ENCODE data around the gene NPBWR2. TPM values are rescaled to one million over a fixed set of nuclear protein-coding genes. Genes with fewer than 3 reads are reported as not detected.

NPBWR2 gene
- total and polyA plus RNA-seq, 2 donors (not counting 3 experiments of a cell fraction or from before 2014, with no cell fraction given) = not detected

DNA sequence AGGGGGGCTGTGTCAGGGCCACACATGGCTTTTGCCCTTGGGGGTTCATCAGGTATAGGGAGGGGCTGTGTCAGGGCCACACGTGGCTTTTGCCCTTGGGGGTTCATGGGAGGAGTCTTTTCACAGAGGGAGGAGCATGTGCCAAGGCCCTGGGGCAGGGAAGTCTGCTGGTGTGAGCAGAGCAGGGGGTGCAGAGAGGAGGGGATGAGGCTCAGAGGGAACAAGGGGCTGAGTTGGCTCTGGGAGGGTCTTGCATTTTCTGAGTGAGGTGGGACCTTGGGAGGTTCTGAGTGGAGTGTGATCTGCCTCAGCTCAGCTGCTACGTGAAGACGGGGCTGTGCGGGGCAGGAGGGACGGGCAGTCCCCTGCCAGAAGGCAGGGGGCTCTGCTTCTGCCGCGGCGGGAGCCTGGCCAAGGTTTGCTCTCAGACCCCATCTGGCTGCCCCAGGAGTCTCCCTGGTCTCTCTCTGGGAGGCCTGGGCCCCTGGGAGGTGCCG is 51.9 kb downstream of the NPBWR2 start:
- no peak overlapping the region for H3K4me3 ChIP-seq (replicated peaks in 1 of 3; ENCODE audit: insufficient read depth in 1 of 3, low read depth in 1 of 3, low read length in 3 of 3)
- no peaks in the 10 kb centered on the region for H3K79me2 ChIP-seq (ENCODE audit: control insufficient read depth, insufficient read depth, low read length)
- no peak for DNase-seq (ENCODE audit: low read depth, low spot score)
- FAIRE-seq = no peak
- H3K27ac ChIP-seq (ENCODE audit: insufficient read depth, low read depth, low read length) = peak overlapping the region; percentile 83
- H2AFZ ChIP-seq (ENCODE audit: low read depth, low read length) = no peak overlapping the region
- ChIA-PET CTCF (interaction anchor here (1.4 to 15.2 kb wide), 3 partner anchors 11 to 75 kb away, joined by 3 to 412 read pairs (median 18); partner anchors contain the start of genes C20orf204, PRPF6 and SAMD10), POLR2A (no interaction called here)
- dilution Hi-C loops (cut with MboI; ENCODE audit: extremely low pct_ligation_motif_present, low sequenced_read_pairs) = no loop called here
- H4K20me1 ChIP-seq (replicated peaks; ENCODE audit: control insufficient read depth, extremely low read depth, insufficient read depth, low read length) = no peaks in the 10 kb centered on the region
- no peak overlapping the region for H3K4me2 ChIP-seq (ENCODE audit: insufficient read depth, low read length)
- H3K36me3 ChIP-seq (ENCODE audit: control insufficient read depth in 2 of 2, extremely low read depth in 1 of 2, insufficient read depth in 2 of 2, low read length in 2 of 2) = no peaks in the 10 kb centered on the region
- H3K27me3 ChIP-seq (ENCODE audit: control insufficient read depth in 2 of 2, insufficient read depth in 2 of 2, low read length in 2 of 2) = no peaks in the 10 kb centered on the region
- no peaks in the 10 kb centered on the region for H3K9me1 ChIP-seq (replicated peaks; ENCODE audit: control insufficient read depth, extremely low read depth, insufficient read depth, low read length)
- no TSS peak for BruUV-seq (replicated peaks)
- no peak for TF ChIP-seq JUN (IDR thresholded peaks at IDR 0.05; ENCODE audit: borderline replicate concordance, insufficient read depth, insufficient read length, low read depth)
- no peak for TF ChIP-seq EZH2 (IDR thresholded peaks at IDR 0.05; ENCODE audit: borderline replicate concordance, low read depth, low read length, severe bottlenecking)
- TF ChIP-seq, protein P1, sequence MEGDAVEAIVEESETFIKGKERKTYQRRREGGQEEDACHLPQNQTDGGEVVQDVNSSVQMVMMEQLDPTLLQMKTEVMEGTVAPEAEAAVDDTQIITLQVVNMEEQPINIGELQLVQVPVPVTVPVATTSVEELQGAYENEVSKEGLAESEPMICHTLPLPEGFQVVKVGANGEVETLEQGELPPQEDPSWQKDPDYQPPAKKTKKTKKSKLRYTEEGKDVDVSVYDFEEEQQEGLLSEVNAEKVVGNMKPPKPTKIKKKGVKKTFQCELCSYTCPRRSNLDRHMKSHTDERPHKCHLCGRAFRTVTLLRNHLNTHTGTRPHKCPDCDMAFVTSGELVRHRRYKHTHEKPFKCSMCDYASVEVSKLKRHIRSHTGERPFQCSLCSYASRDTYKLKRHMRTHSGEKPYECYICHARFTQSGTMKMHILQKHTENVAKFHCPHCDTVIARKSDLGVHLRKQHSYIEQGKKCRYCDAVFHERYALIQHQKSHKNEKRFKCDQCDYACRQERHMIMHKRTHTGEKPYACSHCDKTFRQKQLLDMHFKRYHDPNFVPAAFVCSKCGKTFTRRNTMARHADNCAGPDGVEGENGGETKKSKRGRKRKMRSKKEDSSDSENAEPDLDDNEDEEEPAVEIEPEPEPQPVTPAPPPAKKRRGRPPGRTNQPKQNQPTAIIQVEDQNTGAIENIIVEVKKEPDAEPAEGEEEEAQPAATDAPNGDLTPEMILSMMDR (IDR thresholded peaks at IDR 0.05; ENCODE audit: extremely low read depth in 1 of 2, insufficient read depth in 1 of 2, low read depth in 1 of 2, low read length in 2 of 2) = no peak
- TF ChIP-seq GATA2 (IDR thresholded peaks at IDR 0.05; ENCODE audit: insufficient read depth, insufficient read length, low read depth, low read length) = no peak
- no peak for TF ChIP-seq POLR2A (IDR thresholded peaks at IDR 0.05; ENCODE audit: low read depth, low read length)
- TF ChIP-seq, protein P2, sequence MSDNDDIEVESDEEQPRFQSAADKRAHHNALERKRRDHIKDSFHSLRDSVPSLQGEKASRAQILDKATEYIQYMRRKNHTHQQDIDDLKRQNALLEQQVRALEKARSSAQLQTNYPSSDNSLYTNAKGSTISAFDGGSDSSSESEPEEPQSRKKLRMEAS (IDR thresholded peaks at IDR 0.05; ENCODE audit: insufficient read depth, insufficient read length) = no peak
- TF ChIP-seq FOS (IDR thresholded peaks at IDR 0.05; ENCODE audit: borderline replicate concordance, insufficient read depth, low read length) = no peak
- TF ChIP-seq POLR2AphosphoS5 (IDR thresholded peaks at IDR 0.05; ENCODE audit: insufficient read depth, low read depth, low read length) = no peak
- no peak for TF ChIP-seq MYC (IDR thresholded peaks at IDR 0.05; ENCODE audit: low read depth, low read length)
- H3K9ac ChIP-seq (replicated peaks; ENCODE audit: extremely low read depth, insufficient read depth, low read length) = peak overlapping the region; percentile 12
- intact Hi-C loops (cut with micrococcal nuclease) = loop anchor here (2.0 to 10.0 kb wide), 2 partner anchors 83 to 161 kb away; partner anchors contain the start of gene DNAJC5
- no peaks in the 10 kb centered on the region for H3K9me3 ChIP-seq (replicated peaks; ENCODE audit: control insufficient read depth, insufficient read depth, low read length)
- peaks cover 66% of the 10 kb centered on the region for H3K4me1 ChIP-seq (ENCODE audit: control insufficient read depth, extremely low read depth, insufficient read depth, low read length)
